ENCODE results near the gene SUPT4H1.

- TF ChIP-seq, protein P1, sequence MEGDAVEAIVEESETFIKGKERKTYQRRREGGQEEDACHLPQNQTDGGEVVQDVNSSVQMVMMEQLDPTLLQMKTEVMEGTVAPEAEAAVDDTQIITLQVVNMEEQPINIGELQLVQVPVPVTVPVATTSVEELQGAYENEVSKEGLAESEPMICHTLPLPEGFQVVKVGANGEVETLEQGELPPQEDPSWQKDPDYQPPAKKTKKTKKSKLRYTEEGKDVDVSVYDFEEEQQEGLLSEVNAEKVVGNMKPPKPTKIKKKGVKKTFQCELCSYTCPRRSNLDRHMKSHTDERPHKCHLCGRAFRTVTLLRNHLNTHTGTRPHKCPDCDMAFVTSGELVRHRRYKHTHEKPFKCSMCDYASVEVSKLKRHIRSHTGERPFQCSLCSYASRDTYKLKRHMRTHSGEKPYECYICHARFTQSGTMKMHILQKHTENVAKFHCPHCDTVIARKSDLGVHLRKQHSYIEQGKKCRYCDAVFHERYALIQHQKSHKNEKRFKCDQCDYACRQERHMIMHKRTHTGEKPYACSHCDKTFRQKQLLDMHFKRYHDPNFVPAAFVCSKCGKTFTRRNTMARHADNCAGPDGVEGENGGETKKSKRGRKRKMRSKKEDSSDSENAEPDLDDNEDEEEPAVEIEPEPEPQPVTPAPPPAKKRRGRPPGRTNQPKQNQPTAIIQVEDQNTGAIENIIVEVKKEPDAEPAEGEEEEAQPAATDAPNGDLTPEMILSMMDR (IDR thresholded peaks at IDR 0.05), result no peak
- TF ChIP-seq EZH2 (IDR thresholded peaks at IDR 0.05; ENCODE audit: borderline replicate concordance, insufficient read depth, low read depth, low read length, poor library complexity, severe bottlenecking), result no peak
These were observed 25.7 kb upstream of the SUPT4H1 start for GRCh38 chr17:58377661-58378060.
